ENCODE measurements around the gene C3AR1.
"Not testable (repeated sequence)": the region's sequence is repeated elsewhere in the genome, so short reads cannot be mapped to it uniquely, and the experiment has no call there.

The C3AR1 gene

DNA sequence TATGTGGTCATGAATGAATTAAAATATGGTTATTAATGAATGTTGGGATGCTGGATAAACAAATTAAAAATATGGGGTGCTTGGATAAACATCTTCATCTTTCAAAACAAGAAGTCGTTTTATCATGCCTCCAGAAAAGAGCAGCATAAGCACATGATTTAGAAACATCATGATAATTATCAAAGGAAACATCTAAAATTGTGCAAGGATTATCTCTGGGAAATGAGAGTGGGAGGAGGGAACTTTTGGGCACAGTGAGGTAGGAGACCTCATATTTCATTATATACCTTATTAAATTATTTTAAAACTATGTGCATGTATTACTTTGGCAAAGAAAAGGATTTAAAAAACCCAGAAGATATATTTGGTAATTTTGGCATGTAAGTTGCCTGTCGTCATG, 8.9 kb downstream of the C3AR1 start:
- no peak for DNase-seq

DNA sequence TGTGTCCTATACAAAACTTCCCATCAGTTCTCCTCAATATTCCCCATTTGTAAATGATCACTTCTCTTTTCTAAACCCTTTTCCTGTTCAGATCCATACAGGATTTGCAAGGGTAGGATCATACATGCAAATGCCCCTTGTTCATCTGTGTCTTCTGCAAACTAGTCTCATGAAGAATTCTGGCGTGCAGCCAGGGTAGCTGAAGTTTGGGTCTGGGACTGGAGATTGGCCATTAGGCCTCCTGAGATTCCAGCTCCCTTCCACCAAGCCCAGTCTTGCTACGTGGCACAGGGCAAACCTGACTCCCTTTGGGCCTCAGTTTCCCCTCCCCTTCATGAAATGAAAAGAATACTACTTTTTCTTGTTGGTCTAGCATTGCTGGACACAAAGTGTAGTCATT, 11.3 kb downstream of the C3AR1 start:
- DNase-seq, result no peak

- DNase-seq, result no peak
Observed at GRCh38 chr12:8052679-8053078, 13.5 kb downstream of the C3AR1 start.

GRCh38 chr12:8050600-8051250, 15.4 kb downstream of the C3AR1 start:
- no peak for DNase-seq

- no peak for DNase-seq
Observed at GRCh38 chr12:8048906-8049305, 17.3 kb downstream of the C3AR1 start.

DNA sequence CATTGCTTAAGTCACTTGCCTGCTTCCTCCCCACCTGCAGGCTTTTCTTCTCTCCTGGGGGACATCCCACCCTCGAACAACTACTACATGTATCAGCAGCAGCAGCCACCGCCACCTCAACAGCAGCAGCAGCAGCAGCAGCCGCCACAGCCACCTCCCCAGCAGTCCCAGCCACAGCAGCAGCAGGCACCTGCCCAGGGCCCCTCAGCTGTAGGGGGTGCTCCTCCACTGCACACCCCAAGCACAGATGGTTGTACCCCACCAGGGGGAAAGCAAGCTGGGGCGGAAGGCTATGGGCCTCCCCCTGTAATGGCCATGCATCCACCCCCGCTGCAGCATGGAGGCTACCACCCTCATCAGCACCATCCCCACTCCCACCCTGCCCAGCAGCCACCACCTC, 18.3 kb downstream of the C3AR1 start:
- DNase-seq, result no peak

DNA sequence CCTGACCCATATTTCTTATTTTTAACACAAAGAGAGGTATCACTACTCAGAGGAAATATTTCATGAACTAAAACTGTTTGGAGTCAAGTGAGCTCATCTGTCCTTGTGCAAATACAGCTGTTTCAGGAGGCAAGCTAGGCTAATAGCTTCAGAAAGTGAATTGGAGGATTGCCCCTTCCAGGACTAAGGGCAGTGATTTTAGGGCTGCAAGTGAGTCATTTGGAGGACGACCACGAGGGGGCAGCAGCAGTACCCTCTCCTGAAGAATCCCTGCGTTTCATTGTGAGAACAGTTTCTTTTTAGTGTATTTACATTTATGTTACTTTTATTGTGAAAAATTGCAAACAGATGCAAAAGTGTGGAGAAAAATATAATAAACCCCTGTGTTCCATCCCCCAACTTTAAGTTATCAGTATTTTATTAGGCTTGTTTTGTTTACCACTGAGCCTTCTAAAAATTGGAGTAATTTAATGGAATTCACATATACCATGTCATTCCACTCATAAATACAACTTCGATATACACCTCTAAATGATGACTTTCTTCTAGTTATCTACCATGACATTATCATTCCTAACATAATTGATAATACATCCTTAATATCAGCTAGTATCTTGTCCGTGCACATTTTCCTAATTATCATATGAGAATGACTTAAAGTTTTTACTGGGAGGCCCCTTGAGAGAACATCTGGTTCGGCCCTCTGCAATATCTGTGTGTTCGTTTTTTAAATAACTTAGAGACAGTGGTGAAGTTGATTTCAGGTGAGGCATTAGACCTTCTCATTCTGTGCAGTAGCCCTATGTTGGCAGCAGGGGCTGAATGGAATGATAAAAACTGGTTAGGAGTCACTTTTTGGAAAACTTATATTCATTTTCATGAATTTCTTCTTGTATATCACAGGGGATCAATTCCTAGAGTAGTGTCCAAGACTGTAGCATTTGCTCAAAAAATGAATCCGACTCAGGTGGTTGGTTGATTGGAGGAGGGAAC, 19.9 kb downstream of the C3AR1 start:
- DNase-seq, result peak; percentile 74

GRCh38 chr12:8040791-8041190, 25.4 kb downstream of the C3AR1 start:
- no peak for DNase-seq

DNA sequence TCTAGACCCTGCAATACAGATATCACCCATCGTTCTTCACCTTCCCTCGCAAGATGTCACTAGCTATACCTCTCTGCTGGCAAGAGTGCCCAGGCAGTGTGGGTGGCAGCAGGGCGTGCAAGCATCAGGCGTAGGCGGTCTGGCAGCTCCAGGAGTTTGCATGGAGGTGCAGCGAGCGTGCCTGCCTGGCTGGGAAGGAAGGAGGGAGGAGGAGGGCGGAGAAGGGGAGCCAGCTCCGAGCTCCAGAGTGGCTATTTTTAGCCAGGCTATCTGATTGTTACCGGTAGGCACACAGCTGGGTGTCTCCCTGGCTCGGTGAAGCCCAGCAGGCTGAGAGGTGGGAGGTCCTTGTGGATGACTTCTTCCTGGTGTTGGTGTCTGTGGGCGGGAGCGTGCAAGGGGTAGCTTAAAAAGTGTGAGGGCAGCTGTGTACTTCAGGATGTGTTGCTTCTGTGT, 27.5 kb downstream of the C3AR1 start:
- peak; percentile 55 for DNase-seq

DNA sequence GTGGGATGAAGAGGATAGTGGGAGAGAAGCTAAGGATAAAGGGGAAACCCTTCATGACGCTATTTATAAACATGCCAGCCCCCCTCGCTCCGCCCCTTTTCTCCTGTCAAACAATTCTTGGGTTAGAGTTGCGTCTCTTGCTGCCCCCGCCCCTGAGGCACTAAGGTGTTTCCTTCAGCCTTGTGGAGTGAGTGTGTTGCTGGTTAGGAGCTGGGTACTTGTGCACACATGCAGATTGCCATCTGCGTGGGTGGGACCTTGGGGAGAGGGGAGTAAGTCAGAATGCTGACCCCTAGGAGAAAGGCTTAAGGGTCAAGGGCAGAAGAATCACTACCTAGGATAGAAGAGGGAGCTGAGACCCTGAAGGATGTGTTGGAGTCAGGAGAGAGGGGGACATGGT, 28.2 kb downstream of the C3AR1 start:
- no peak for DNase-seq

DNA sequence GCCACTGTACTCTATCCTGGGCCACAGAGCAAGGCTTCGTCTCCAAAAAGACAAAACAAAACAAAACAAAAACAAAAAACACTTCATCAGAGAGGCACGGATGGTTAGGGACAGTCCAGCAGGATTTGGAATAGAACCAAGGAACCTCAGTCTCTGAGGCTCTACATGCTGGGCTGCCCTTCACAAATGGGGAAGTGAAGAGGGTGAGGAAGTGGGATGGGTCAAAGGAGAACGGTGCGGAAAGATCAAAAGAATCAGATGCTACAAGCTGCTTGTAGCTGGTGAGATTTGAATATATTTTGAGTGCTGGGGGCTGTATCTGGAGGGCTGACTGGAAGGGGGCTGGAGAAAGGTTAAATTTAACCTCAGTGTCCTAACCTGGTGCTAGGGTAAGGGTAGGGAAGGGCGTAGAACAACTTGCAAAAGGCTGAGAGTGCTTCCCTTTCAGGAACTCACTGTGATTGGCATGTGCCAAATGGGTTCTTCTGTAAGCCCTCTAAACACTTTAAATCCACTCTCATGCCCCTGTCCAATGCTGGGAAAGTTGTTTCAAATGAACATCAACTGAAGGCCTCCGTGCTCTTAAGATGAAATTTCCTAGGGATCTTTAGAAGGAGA, 29.0 kb downstream of the C3AR1 start:
- DNase-seq, result no peak

DNA sequence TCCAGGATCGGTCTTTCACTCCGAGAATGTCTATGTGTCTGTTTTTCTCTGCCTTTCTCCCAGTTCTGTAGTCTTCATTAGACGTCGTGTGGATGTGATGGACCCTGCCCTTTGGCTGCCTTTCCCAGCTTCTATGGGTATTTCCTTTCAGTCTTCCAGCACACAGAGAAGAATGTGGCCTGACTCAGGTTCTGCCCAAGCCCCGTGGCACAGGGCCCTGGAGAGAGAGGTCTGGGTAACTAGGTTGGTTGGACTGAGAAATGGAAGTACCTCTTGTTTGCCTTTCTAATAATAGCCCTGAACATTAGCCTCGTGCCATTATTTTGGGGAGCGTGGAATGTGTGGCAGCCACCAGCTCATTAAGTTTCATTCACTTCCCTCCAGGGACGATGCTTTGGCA, 29.8 kb downstream of the C3AR1 start:
- no peak for DNase-seq

DNA sequence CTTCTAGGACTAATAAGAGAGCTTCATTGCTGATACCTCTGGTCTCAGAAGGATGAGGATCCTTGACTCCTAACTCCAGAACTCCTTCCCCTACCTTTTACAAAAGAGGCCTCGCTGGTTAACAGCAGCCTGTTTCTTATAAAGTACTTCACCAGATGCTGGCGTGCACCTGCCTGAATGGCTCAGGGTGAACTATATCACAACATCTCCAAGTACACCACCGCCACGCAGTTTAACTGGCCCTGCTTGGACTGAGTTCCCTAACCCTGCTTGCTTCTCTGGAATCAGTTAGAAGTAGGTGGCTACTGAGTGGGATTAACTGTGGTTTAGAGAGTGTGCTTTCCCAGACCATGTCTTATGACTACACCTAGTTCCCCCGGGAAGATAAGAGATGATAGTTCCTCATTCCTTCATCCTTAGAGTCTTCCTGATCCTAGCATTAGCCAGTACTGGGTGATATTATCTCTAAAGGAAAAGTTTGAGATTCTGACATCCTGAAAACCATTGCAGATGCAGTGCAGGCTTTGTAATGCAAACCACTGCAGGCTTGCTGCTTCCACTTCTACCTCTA, 30.6 kb downstream of the C3AR1 start:
- no peak for DNase-seq

DNA sequence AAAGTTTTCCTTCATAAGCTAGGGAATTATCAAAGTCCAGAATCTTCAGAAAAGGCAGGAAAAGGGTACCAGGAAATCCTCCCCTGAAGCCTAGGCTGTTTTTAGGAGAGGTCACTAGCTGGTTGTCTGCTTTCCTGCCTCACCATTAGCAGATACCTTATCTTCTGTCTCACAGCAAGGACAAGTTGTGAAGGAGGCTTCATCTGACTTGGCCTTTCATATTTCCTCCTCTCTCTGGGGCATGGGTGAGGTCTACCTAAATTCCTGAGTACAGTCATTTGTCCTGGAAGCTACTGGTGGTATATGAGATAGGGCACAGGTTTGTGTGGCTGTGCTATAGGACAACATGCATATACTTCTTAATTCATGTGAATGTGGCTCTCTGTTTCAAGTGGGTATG, 31.4 kb downstream of the C3AR1 start:
- peak; percentile 28 for DNase-seq

DNA sequence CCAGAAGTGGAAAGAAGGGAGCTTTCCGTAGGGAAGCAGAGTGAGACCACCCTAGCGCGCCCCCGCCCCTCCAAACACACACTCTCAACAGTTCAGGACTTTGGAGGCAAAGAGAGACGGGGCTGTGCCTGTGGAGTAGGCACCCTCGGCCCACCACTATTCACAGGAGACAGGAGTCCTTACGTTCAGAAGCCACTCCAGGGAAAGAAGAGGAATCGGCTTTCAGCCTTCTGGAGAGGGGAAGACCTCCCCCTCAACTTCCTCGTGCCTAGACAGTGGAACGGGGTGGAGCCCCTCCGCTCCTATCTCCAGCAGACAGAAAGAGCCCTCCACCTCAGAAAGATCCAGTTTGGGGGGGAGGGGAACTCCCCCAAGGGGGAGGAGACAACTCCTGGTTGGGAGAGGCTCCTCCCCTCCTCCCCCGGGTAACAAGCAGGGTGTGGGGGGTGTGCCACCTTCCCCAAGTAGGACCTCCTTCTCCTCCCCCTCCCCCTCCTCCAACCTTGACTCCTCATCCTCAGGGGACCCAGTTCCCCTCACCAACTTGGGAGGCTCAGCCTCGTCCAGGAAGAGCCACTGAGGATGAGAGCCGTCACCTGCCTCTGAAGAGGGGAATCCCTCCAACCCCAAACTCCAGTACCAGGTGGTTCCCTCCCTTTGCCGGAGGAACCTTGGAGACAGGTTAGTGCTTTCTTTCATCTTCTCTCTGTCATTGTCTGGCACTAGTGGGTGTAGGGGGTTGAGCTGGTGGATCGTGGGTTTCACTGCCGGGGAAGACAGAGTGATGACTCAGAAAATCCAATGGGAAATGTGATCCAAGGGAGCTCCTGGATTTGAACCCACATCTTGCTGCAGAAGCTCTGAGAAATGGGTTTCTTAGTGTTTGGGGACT, 32.8 kb downstream of the C3AR1 start:
- peak; percentile 69 for DNase-seq

DNA sequence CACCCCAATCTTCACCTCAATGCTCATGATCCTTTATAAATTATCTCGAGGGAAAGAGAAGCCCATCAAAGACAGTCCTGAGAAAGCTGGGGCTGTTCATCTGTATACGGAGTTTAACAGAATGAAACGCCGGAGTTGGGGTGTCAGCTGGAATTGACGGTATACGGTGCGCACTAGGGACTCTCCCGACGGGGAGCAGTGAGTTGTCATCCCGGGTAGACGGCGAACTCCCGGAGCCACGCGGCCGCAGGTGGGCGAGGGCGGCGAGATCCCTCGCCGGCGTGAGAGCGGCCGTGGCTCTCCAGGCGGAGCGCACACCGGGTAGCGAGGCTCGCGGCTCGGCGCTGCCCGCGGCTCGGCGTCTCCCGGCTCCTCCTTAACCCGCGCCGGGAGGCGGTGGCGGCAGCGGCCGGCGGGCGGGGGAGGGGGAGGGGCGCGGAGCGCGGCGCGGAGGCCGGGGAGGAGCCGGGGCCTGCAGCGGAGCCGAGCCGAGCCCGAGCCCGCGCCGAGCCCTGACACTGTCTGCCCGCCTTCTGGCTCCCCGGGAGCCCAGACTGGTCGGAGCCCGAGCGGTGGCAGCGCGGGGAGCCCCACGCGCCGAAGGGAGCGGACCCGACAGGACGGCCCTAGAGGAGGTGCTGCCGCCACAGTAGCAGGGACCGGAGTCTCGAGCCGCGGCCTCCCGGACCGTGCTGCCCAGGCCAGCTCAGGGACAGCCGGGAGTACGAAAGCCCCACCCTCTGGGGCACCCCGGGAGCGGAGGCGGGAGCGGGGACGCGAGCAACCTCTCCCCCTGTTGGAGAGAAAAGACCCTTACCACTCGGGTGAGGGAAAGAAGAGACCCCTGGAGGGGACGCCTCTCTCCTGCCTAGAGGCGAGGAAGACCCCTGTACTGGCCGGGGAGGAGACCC, 33.7 kb downstream of the C3AR1 start, which contains the start of gene FOXJ2:
Gene FOXJ2 (plus strand): TSS at position 475 of the 911 bp plus-strand sequence. CDS start 7,117 bp downstream, outside the sequence.
- peak; percentile 72 for DNase-seq

- DNase-seq, result no peak
Observed at GRCh38 chr12:8031872-8032241, 34.3 kb downstream of the C3AR1 start.

GRCh38 chr12:8031017-8031416, 35.1 kb downstream of the C3AR1 start:
- DNase-seq, result not testable (repeated sequence)

DNA sequence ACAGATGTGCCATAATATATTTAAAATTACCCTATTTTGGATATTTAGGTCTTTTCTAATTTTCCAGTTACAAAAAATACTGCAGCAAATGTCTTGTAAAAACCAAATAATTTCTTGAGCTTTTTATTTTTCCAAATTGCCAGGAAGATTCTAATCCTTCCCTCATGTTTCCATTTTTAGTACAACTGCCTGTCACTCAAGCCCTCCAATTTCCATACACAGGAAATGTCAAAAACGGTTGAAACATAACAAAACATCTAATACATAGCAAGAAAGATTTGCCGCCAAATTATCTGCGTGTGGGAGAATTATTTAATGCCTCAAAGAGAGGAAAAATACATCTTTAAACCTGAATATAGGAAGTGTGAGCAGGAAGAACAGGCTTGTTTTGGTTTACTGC, 36.0 kb downstream of the C3AR1 start:
- no peak for DNase-seq

- DNase-seq, result no peak
Observed at GRCh38 chr12:8028267-8028666, 37.9 kb downstream of the C3AR1 start.

GRCh38 chr12:8027856-8028255, 38.3 kb downstream of the C3AR1 start:
- no peak for DNase-seq
